SK-N-SH (cell line): Measurements from ENCODE around the gene GALR2. TPM values are rescaled to one million over a fixed set of nuclear protein-coding genes. Genes with fewer than 3 reads are reported as not detected.

Experiments used
- CTCF ChIA-PET: fragments of 300-600, 350-600 bp; formaldehyde crosslinking; extraction: SDS; loops from one replicate; lab custom pipeline; 2021; lab: Yijun Ruan, JAX
- POLR2A ChIA-PET: fragments of 350-600 bp; sonication (Branson Sonifier 250); formaldehyde crosslinking; extraction: SDS; loops from one replicate; lab custom pipeline; 2020; ENCODE audit warnings: antibody characterized with exemption, inconsistent platforms; lab: Yijun Ruan, JAX
- DNase-seq: peaks from one replicate; pipeline ENCODE4 v3.0.0; 2012
- H2AFZ ChIP-seq: fragments of 200-600 bp; sonication (generic); 2 replicates; pipeline ENCODE4 v1.8.1; 2016; ENCODE audit warnings: antibody characterized with exemption, mild to moderate bottlenecking, low read depth
- H3F3A ChIP-seq: fragments of 200-600 bp; sonication (generic); replicated peaks from 2 replicates; pipeline ENCODE3; 2016; ENCODE audit warnings: antibody characterized with exemption, mild to moderate bottlenecking; ENCODE audit not compliant: insufficient read depth
- H3K27ac ChIP-seq, 2 experiments: fragments of 200-500 bp in 1 of 2; fragments of 200-600 bp in 1 of 2; sonication (Bioruptor generic) in 1 of 2; sonication (generic), shearing (Covaris generic) in 1 of 2; 2 replicates each; pipeline versions ENCODE4 v1.5.1 to v1.6.1; 2014 to 2016; ENCODE audit warnings: low read depth in 2 of 2, inconsistent platforms in 1 of 2, low read length in 1 of 2, mild to moderate bottlenecking in 1 of 2, mixed read lengths in 1 of 2
- H3K27me3 ChIP-seq: fragments of 200-600 bp; sonication (generic), shearing (Covaris generic); 2 replicates; pipeline ENCODE4 v1.6.1; 2016; ENCODE audit warnings: mixed run types; ENCODE audit not compliant: insufficient read depth
- H3K36me3 ChIP-seq, 2 experiments: fragments of 200-500 bp in 1 of 2; fragments of 200-600 bp in 1 of 2; sonication (Bioruptor generic) in 1 of 2; sonication (generic) in 1 of 2; replicated peaks in 1 of 2; 2 replicates each; pipeline versions ENCODE3 to v1.5.1; 2014 to 2016; ENCODE audit warnings: low read length in 1 of 2, mild to moderate bottlenecking in 1 of 2; ENCODE audit not compliant: insufficient read depth in 2 of 2, control insufficient read depth in 1 of 2
- H3K4me1 ChIP-seq, 2 experiments: fragments of 200-500 bp in 1 of 2; fragments of 200-600 bp in 1 of 2; sonication (Bioruptor generic) in 1 of 2; sonication (generic), shearing (Covaris generic) in 1 of 2; 2 replicates each; pipeline versions ENCODE4 v1.5.1 to v1.6.1; 2014 to 2016; ENCODE audit warnings: low read depth in 1 of 2, low read length in 1 of 2, mixed run types in 1 of 2; ENCODE audit not compliant: insufficient read depth in 2 of 2, control insufficient read depth in 1 of 2
- H3K4me2 ChIP-seq: fragments of 200-600 bp; sonication (generic), shearing (Covaris generic); 2 replicates; pipeline ENCODE4 v1.6.1; 2017; ENCODE audit warnings: mixed run types
- H3K4me3 ChIP-seq, 2 experiments: fragments of 200-500 bp in 1 of 2; fragments of 200-600 bp in 1 of 2; sonication (Bioruptor generic) in 1 of 2; sonication (generic), shearing (Covaris generic) in 1 of 2; 2 replicates each; pipeline versions ENCODE4 v1.5.1 to v1.8.1; 2014 to 2016; ENCODE audit warnings: low read depth in 2 of 2, inconsistent platforms in 1 of 2, low read length in 1 of 2, mild to moderate bottlenecking in 1 of 2, mixed read lengths in 1 of 2, moderate library complexity in 1 of 2
- H3K79me2 ChIP-seq: fragments of 200-600 bp; sonication (generic); 2 replicates; pipeline ENCODE4 v1.8.1; 2017; ENCODE audit warnings: mild to moderate bottlenecking; ENCODE audit not compliant: insufficient read depth
- H3K9ac ChIP-seq: fragments of 200-600 bp; sonication (generic); 2 replicates; pipeline ENCODE4 v1.6.1; 2017; ENCODE audit warnings: mixed run types
- H3K9me2 ChIP-seq: fragments of 200-600 bp; sonication (generic); 2 replicates; pipeline ENCODE4 v1.6.1; 2017; ENCODE audit warnings: mixed run types
- H3K9me3 ChIP-seq: fragments of 200-600 bp; sonication (generic); 2 replicates; pipeline ENCODE4 v1.6.1; 2017; ENCODE audit warnings: mixed run types, mild to moderate bottlenecking, moderate library complexity
- H4K20me1 ChIP-seq: fragments of 200-600 bp; sonication (generic); 2 replicates; pipeline ENCODE4 v1.6.1; 2017; ENCODE audit warnings: mild to moderate bottlenecking, mixed run types; ENCODE audit not compliant: insufficient read depth
- ELF1 ChIP-seq: IDR thresholded peaks from 2 replicates; pipeline ENCODE4 v1.4.0; 2012
- EP300 ChIP-seq, 2 experiments: IDR thresholded peaks; 2 replicates each; pipeline versions ENCODE4 v1.4.0 to v1.6.1; 2012; ENCODE audit warnings: borderline replicate concordance in 1 of 2, low read depth in 1 of 2, low read length in 1 of 2
- FOXM1 ChIP-seq: IDR thresholded peaks from 2 replicates; pipeline ENCODE4 v1.4.0; 2012; ENCODE audit warnings: low read depth, mild to moderate bottlenecking
- GABPA ChIP-seq: IDR thresholded peaks from 2 replicates; pipeline ENCODE4 v1.4.0; 2012; ENCODE audit warnings: low read depth, mild to moderate bottlenecking
- GATA2 ChIP-seq: sonication (generic); formaldehyde crosslinking; IDR thresholded peaks from 2 replicates; pipeline ENCODE4 v1.5.0; 2020; ENCODE audit warnings: mild to moderate bottlenecking, missing genetic modification reagents
- JUND ChIP-seq: IDR thresholded peaks from 2 replicates; pipeline ENCODE4 v1.4.0; 2012
- MAX ChIP-seq: IDR thresholded peaks from 2 replicates; pipeline ENCODE4 v1.4.0; 2012; ENCODE audit warnings: low read depth
- MEF2A ChIP-seq: IDR thresholded peaks from 2 replicates; pipeline ENCODE4 v1.4.0; 2012; ENCODE audit warnings: low read depth, borderline replicate concordance
- RCOR1 ChIP-seq: fragments of 150-350 bp; IDR thresholded peaks from 2 replicates; pipeline ENCODE4 v1.6.1; 2017; ENCODE audit warnings: antibody characterized with exemption, low read length
- RFX5 ChIP-seq: IDR thresholded peaks from 2 replicates; pipeline ENCODE4 v1.6.1; 2012; ENCODE audit warnings: mild to moderate bottlenecking, improper control_type of control experiment, low read length
- TAF1 ChIP-seq: IDR thresholded peaks from 2 replicates; pipeline ENCODE4 v1.6.1; 2012; ENCODE audit warnings: low read depth, mild to moderate bottlenecking, low read length, moderate library complexity, borderline replicate concordance
- TCF12 ChIP-seq: IDR thresholded peaks from 2 replicates; pipeline ENCODE4 v1.4.0; 2012
- TEAD4 ChIP-seq: IDR thresholded peaks from 2 replicates; pipeline ENCODE4 v1.4.0; 2012; ENCODE audit warnings: mild to moderate bottlenecking, borderline replicate concordance; ENCODE audit not compliant: insufficient read depth
- YY1 ChIP-seq: IDR thresholded peaks from 2 replicates; pipeline ENCODE4 v1.4.0; 2012; ENCODE audit warnings: low read depth, mild to moderate bottlenecking
- ZBTB33 ChIP-seq: IDR thresholded peaks from 2 replicates; pipeline ENCODE4 v1.4.0; 2012; ENCODE audit warnings: low read depth, borderline replicate concordance
- WGBS: methylation state at CpG from one replicate; pipeline ENCODE4 v1.1.6; 2017; ENCODE audit warnings: low lambda C conversion rate; 5-methylcytosine and 5-hydroxymethylcytosine counted together
- polyA plus RNA-seq, 3 experiments: library from polyadenylated mRNA; depleted of rRNA; stranded (reverse); fragments of >200 nt; gene quantifications; 2 replicates each; pipeline ENCODE4 v1.2.3, GENCODE V29; 2012

Gene GALR2
- polyA plus RNA-seq, 1 of the 3 experiments (the other 2 are of a cell fraction): 0.05 TPM

DNA sequence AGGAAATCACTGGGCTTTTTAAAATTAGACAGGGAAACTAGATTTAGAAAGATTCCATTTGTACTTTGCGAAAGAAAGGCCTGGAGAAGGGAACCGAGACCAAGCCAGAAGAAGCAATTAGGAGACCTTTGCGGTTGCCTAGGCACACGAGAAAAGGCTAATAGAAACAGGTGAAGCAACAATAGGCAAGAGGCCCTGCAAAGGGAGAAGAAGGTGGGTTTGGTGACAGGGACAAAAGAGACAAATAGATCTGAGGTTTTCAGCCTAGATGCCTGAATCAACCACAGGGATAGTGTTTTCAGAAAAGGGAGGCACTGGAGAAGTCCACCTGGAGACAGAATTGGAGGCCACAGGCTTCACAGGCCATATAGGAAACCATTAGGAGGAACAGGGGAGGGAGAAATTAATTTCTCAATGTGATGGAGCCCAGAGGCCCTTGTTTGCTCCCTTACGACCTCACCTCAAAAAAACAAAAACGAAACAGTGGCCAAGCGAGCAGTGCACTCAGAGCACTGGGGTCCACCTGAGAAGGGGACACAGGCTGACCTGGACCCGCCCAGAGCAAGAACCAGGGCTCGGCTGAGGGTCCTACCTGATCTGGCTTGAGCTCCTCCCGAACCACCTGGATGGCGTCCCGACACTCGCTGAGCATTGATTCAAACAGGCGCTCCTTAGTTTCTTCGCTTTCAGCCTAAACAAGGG is 24.6 kb upstream of the GALR2 start:
- Histone ChIP-seq H3K9me2 (no peaks in the 10 kb centered on the region), H3K79me2 (peaks cover 22% of the 10 kb centered on the region; the same call in 1 of the 2 replicates), H2AFZ (no peak overlapping the region), H3K27ac (no peak overlapping the region), H3K9ac (no peak overlapping the region), H3K36me3 (peaks cover 68 to 83% of the 10 kb centered on the region in 2 experiments), H3K4me3 (no peak overlapping the region), H3K27me3 (no peaks in the 10 kb centered on the region), H3K9me3 (no peaks in the 10 kb centered on the region), H3K4me2 (no peak overlapping the region), H3F3A (peaks cover 13% of the 10 kb centered on the region), H4K20me1 (no peaks in the 10 kb centered on the region), H3K4me1 (no peaks in the 10 kb centered on the region)
- 95% methylated on average over 15 of the region's 15 CpGs for WGBS
- DNase-seq: no peak
- ChIA-PET CTCF (interaction anchor here (1.0 to 2.6 kb wide), 5 partner anchors 25 to 230 kb away, joined by 3 to 17 read pairs (median 7); partner anchors contain the start of gene GALR2), POLR2A (no interaction called here)
- TF ChIP-seq TEAD4 (no peak), GATA2 (CRISPR knock-in tag) (no peak), RFX5 (no peak), RCOR1 (no peak), MAX (no peak), TCF12 (no peak), ELF1 (no peak), JUND (no peak), MEF2A (no peak), TAF1 (no peak), FOXM1 (no peak), ZBTB33 (no peak), YY1 (no peak)

DNA sequence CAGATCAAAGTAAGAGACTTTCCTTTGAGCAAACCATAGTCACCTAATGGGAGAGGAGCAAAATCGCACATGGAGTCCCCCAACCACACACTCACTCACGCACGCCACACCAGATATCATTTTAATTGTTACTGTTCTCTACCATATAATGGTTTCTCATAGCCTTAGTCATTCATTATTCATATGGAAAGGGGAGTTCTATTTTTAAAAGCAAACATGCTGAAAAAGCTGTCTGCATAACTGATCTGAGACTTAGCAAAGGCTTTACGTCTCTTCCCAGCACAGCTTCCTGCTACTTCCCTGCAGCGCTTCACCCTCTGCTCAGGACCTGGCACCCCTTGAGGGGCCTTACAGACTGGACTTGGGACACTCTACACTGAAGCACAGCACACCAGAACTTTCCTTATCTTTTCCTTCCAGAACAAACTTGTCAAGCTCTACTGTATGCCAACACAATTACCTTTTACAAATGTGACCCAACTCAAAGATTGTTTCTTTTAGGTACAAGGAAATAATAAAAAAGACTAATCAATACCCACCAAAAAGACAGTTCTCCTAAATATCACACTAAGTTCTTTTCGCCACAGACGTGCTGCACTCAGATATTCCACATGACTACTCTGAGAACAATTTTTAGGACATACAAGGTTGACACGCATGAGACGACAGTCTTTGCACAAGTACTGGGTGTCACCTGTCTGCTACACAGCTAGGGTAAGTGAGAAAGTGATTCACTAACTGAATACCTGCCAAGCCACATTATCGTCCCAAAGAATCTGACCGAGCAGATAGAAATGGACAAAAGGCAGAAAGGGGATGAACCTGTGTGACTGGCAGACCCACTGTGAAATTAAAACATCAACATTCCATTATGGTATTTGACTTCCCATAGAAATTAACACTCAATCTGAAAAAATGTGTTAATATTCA is 23.8 kb upstream of the GALR2 start:
- DNase-seq: no peak
- Histone ChIP-seq H3K4me1 (no peaks in the 10 kb centered on the region), H3K9ac (no peak overlapping the region), H3K79me2 (peaks cover 22% of the 10 kb centered on the region; the same call in 1 of the 2 replicates), H3K9me3 (no peaks in the 10 kb centered on the region), H3K9me2 (no peaks in the 10 kb centered on the region), H3K27me3 (no peaks in the 10 kb centered on the region), H2AFZ (no peak overlapping the region), H3K36me3 (peaks cover 61 to 77% of the 10 kb centered on the region in 2 experiments), H3K4me3 (no peak overlapping the region), H4K20me1 (no peaks in the 10 kb centered on the region), H3F3A (peaks cover 13% of the 10 kb centered on the region), H3K4me2 (no peak overlapping the region)
- WGBS: 91% methylated on average over 11 of the region's 11 CpGs
- POLR2A ChIA-PET: no interaction called here
- TF ChIP-seq EP300 (IDR thresholded peaks at IDR 0.05; ENCODE audit: borderline replicate concordance in 1 of 2, low read depth in 1 of 2, low read length in 1 of 2) (no peak), TAF1 (no peak), JUND (no peak), YY1 (no peak), GABPA (no peak), ZBTB33 (no peak)
- TF ChIP-seq, all 33 proteins: peak for 0
- no peak overlapping the region for H3K27ac ChIP-seq
- CTCF ChIA-PET: interaction anchor here (0.8 to 2.6 kb wide), 6 partner anchors 9 to 229 kb away, joined by 3 to 17 read pairs (median 5); partner anchors contain the start of gene GALR2
